Tibial nerve (tissue), 3 donors: ENCODE data around the gene LECT2.

ENCODE experiments used
- CTCF ChIP-seq, 5 experiments: fragments of 200-600 bp in 3 of 5; fragments of 450-650 bp in 2 of 5; sonication (generic) in 3 of 5; IDR thresholded peaks; one replicate each; pipeline ENCODE4 v1.5.1; 2016 to 2019; ENCODE audit warnings: antibody characterized with exemption in 5 of 5, mild to moderate bottlenecking in 3 of 5, moderate library complexity in 2 of 5
- POLR2A ChIP-seq, 2 donors: fragments of 450-650 bp; IDR thresholded peaks; one replicate each; pipeline ENCODE4 v1.6.1; 2017; ENCODE audit warnings: antibody characterized with exemption in 2 of 2, mild to moderate bottlenecking in 2 of 2, moderate library complexity in 2 of 2

GRCh38 chr5:135996611-135997010, 41.8 kb upstream of the LECT2 start:
- TF ChIP-seq CTCF (IDR thresholded peaks at IDR 0.05) (no peak), POLR2A (IDR thresholded peaks at IDR 0.05) (no peak)
